Progenitor cell of endocrine pancreas (in vitro differentiated cells): Measurements from ENCODE around the gene CTDSP2. TPM values are rescaled to one million over a fixed set of nuclear protein-coding genes. Genes with fewer than 3 reads are reported as not detected.

Experiments
- DNase-seq: peaks from one replicate; pipeline ENCODE4 v3.0.0; 2021; ENCODE audit warnings: low spot score; ENCODE audit not compliant: unreplicated experiment
- H3K27ac Mint-ChIP-seq: 2 replicates; pipeline ENCODE4 v1.8.0; 2021; ENCODE audit warnings: mild to moderate bottlenecking, moderate library complexity, mixed read lengths
- H3K27me3 Mint-ChIP-seq: 2 replicates; pipeline ENCODE4 v1.8.0; 2021; ENCODE audit warnings: mixed read lengths
- H3K36me3 Mint-ChIP-seq: 2 replicates; pipeline ENCODE4 v1.8.0; 2022; ENCODE audit warnings: mixed read lengths; ENCODE audit not compliant: insufficient read depth
- H3K4me1 Mint-ChIP-seq: 2 replicates; pipeline ENCODE4 v1.8.0; 2021; ENCODE audit warnings: low read depth, mixed read lengths
- H3K4me3 Mint-ChIP-seq: 2 replicates; pipeline ENCODE4 v1.8.0; 2021; ENCODE audit warnings: low read depth, mild to moderate bottlenecking, moderate library complexity, mixed read lengths
- H3K9me3 Mint-ChIP-seq: 2 replicates; pipeline ENCODE4 v1.8.0; 2021; ENCODE audit warnings: low read depth, mixed read lengths
- total RNA-seq: library from RNA; stranded (reverse); gene quantifications from 2 replicates; pipeline ENCODE4 v1.2.1, GENCODE V29; 2021
- TF ChIP-seq, protein P1 (sequence below): fragments of 200-600 bp; sonication (generic); IDR thresholded peaks from one replicate; pipeline ENCODE4 v1.5.0; 2021; ENCODE audit warnings: antibody characterized with exemption, mild to moderate bottlenecking; ENCODE audit not compliant: unreplicated experiment

CTDSP2 gene
- total RNA-seq, 1 donor from 2014 or later, result 145 TPM

- Mint-ChIP-seq H3K9me3 (no peaks in the 10 kb centered on the region), H3K4me1 (no peaks in the 10 kb centered on the region), H3K27me3 (no peaks in the 10 kb centered on the region), H3K27ac (no peak overlapping the region), H3K4me3 (no peak overlapping the region), H3K36me3 (peaks cover 7% of the 10 kb centered on the region)
- no peak for DNase-seq
- TF ChIP-seq, protein P1, sequence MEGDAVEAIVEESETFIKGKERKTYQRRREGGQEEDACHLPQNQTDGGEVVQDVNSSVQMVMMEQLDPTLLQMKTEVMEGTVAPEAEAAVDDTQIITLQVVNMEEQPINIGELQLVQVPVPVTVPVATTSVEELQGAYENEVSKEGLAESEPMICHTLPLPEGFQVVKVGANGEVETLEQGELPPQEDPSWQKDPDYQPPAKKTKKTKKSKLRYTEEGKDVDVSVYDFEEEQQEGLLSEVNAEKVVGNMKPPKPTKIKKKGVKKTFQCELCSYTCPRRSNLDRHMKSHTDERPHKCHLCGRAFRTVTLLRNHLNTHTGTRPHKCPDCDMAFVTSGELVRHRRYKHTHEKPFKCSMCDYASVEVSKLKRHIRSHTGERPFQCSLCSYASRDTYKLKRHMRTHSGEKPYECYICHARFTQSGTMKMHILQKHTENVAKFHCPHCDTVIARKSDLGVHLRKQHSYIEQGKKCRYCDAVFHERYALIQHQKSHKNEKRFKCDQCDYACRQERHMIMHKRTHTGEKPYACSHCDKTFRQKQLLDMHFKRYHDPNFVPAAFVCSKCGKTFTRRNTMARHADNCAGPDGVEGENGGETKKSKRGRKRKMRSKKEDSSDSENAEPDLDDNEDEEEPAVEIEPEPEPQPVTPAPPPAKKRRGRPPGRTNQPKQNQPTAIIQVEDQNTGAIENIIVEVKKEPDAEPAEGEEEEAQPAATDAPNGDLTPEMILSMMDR, result no peak
Measured at GRCh38 chr12:57797933-57798332, 48.6 kb downstream of the CTDSP2 start.

GRCh38 chr12:57796996-57797395 is 49.5 kb downstream of the CTDSP2 start:
- H3K4me3 Mint-ChIP-seq, result no peak overlapping the region
- H3K4me1 Mint-ChIP-seq, result no peaks in the 10 kb centered on the region
- no peak overlapping the region for H3K27ac Mint-ChIP-seq
- H3K27me3 Mint-ChIP-seq, result no peaks in the 10 kb centered on the region
- TF ChIP-seq, protein P1, result no peak
- peaks cover 11% of the 10 kb centered on the region for H3K36me3 Mint-ChIP-seq
- H3K9me3 Mint-ChIP-seq, result no peaks in the 10 kb centered on the region
- no peak for DNase-seq

GRCh38 chr12:57795354-57795753 is 51.2 kb downstream of the CTDSP2 start:
- TF ChIP-seq, protein P1, result no peak
- Mint-ChIP-seq H3K4me3 (no peak overlapping the region), H3K27ac (no peak overlapping the region), H3K9me3 (no peaks in the 10 kb centered on the region), H3K4me1 (no peaks in the 10 kb centered on the region), H3K36me3 (peaks cover 10% of the 10 kb centered on the region), H3K27me3 (no peaks in the 10 kb centered on the region)
- no peak for DNase-seq

- Mint-ChIP-seq H3K36me3 (peaks cover 10% of the 10 kb centered on the region), H3K4me1 (no peaks in the 10 kb centered on the region), H3K27ac (no peak overlapping the region), H3K4me3 (no peak overlapping the region), H3K27me3 (no peaks in the 10 kb centered on the region), H3K9me3 (no peaks in the 10 kb centered on the region)
- TF ChIP-seq, protein P1, result no peak
- no peak for DNase-seq
Measured at GRCh38 chr12:57793920-57794319, 52.6 kb downstream of the CTDSP2 start.

DNA sequence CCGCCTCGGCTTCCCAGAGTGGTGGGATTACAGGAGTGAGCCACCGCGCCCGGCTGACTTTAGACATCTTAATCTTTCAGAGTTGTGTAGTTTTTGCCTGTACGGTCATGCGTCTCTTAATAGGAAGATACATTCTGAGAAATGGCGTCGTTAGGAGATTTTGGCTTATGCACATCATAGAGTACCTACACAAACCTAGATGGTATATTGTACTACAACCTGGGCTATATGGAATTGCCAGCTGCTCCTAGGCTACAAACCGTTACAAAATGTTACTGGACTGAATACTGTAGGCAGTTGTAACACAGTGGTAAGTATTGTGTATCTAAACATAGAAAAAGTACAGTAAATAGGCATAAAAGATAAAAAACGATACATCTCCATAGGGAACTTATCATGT is 62.7 kb downstream of the CTDSP2 start:
- TF ChIP-seq, protein P1, result no peak
- no peak for DNase-seq
- Mint-ChIP-seq H3K9me3 (no peaks in the 10 kb centered on the region), H3K4me3 (peak overlapping the region; percentile 66), H3K36me3 (peaks cover 13% of the 10 kb centered on the region), H3K27me3 (no peaks in the 10 kb centered on the region), H3K4me1 (peaks cover 12% of the 10 kb centered on the region), H3K27ac (peak overlapping the region; percentile 24)

DNA sequence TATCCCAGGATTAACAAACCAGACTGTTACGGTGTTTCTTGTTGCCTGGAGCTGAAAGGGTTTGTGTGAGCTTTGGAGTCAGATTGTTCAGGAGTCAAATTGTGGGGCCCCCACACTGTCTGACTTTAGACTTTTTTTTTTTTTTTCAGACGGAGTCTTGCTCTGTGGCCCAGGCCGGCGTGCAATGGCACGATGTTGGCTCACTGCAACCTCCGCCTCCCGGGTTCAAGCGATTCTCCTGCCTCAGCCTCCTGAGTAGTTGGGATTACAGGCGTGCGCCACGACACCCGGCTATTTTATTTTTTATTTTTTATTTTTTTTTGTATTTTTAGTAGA is 63.1 kb downstream of the CTDSP2 start:
- no peak for DNase-seq
- H3K27me3 Mint-ChIP-seq, result no peaks in the 10 kb centered on the region
- no peaks in the 10 kb centered on the region for H3K9me3 Mint-ChIP-seq
- H3K27ac Mint-ChIP-seq, result no peak overlapping the region
- peaks cover 12% of the 10 kb centered on the region for H3K4me1 Mint-ChIP-seq
- TF ChIP-seq, protein P1, result no peak
- H3K4me3 Mint-ChIP-seq, result peak overlapping the region; percentile 100
- peaks cover 12% of the 10 kb centered on the region for H3K36me3 Mint-ChIP-seq
